ENCODE data around the gene CD58.
"Not testable (repeated sequence)": the region's sequence is repeated elsewhere in the genome, so short reads cannot be mapped to it uniquely, and the experiment has no call there.

The CD58 gene

GRCh38 chr1:116591951-116592605 lies 21.3 kb upstream of the CD58 start:
- not testable (repeated sequence) for DNase-seq

DNA sequence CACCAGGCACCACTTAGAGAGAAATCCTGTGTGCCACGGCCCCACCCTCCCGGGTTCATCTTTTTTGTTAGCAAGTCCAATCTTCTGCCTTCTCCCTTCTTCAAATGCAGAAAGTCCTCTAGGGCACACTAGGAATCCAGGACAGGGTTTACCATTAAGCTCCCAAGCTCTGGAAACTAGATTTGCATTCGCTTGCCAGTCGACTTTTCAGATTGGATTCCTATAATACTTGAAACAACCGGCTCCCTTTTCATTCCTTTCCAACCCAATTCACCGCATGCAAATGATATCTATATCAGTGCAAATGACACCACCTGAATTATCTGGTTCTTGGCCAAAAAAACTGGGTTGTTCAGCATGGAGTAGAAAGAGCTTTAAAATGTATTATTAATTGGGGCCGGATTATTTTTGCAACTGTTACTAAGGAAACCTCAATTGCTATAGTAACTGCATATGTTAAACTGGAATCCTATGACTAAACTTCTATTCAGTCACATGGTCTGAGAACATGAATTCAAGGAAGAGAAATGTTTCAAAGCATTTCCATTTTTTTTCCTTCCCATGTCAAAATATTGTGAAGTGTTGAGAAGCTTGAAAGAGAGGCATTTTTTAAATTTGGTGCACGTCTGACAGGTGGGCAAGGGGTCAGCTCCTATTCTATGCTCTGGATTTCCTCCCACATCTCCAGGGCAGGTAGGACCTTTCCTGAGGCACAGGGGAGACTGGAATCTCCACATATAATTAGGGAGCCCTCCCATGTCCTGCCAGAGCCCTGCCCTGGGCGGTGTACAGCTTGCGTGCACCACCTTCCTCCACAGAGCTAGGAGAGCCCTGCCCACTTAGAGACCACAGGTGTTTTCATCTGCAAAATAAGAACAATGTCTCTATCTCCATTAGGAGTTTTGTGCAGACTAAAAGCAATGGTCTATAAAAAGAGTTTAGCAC lies 20.5 kb upstream of the CD58 start:
- DNase-seq, result not testable (repeated sequence)

DNA sequence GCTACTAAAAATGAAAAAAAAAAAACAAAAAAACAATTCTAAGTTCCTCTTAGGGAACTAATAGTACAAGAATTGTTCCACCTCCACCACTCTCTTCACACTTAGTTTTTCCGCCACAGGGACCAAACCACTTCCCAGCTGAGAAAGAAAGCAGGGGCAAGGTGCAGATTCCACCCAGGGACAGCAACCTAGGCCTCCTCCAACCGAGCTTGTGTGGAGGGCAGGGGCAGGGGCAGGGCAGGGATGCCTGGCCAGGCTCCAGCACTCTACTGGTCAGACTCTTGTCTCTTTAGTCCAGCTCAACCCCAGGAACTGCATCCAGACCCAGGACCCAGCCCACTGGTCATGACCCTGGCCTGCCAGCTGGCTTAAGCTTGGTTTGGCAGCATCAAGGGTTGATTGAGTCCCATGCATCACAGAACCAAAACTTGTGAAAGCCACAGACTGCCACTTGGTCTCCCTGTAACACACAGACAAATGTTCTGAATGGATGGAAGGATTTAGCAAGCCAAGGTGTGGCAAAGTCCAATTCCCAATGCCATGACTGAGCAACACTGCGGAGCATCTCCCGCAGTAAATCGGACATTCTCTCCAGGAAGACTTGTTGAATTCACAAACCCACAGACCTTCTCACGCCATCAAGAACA lies 19.7 kb upstream of the CD58 start:
- DNase-seq, result not testable (repeated sequence)

DNA sequence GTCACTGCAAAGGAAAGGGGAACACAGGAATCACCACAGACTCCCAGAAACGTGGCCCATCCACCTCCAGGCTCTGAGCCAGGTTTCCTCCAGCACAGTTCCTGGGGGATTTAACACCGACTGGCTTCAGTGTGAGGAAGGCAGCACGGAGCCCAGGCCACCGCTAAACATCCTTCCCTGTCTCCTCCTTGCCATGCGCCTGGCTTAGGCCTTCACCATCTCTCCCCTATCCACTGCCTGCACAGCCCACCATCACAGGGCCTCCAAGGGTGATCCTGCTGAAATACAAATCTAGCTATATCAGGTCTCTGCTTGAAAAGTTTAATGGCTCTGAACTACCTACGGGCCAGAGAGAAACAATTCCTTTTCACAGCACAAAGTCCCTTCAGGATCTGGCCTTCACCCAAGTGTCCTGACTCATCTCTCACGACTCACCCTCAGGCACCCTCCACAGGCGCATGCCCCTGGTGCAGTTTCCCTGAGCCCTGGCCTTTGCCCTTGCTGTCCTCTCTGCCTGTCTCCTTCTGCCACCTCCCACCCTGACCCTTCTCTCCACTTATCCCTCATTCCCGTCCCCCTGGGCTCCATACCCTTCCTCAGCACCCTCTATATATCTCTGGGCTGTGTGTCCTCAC lies 18.4 kb upstream of the CD58 start:
- DNase-seq, result not testable (repeated sequence)

DNA sequence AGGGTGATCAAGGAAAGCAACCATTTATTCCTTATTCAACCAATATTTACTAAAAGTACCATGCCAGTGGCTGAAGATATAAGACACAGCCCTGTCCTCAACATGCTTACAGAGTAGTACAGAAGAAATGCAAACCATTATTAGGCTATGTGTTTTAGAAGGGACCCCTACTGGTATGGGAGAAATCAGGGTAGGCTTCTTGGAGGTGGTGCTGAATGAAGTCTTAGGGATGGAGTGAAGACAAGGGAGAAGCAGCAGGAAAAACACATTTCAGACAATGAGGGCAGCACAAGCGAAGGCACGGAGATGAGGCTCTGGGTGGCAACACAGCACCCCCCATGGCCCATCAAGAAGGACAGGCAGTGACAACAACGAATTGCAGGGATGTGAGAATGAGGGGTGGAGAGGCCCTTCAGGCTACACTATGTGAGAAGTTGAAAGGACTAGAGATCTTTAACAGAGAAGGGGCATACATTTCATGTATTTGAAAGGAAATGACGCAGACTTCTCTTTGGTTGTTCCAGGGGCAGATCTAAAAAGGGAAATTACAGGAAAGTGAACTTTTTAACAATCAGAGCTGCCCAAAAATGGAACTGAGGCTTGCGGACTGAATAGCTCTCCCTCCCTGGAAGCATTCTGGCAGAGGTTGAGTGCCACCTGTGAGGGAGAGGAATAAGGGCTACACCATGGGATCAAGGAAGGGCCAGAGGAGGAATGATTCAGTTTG lies 16.8 kb upstream of the CD58 start:
- no peak for DNase-seq

DNA sequence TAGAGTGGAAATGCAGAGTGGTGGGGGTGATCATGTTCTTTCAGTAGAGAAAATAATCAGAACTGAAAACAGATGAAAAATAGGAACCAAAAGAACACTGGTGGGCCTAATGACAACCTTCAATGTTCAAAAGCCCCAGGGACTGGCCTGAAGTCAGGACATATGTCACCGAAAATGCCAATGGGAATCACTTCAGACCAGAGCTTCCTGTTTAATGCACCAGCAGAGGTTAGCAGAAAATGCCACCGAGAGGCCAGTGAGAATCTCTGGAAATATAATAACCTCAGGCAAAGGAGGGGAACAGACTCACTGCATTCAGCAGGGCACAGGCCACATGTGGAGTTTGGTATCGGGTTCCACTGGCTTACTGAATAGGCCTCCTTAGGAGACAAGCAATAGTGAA lies 15.9 kb upstream of the CD58 start:
- no peak for DNase-seq

DNA sequence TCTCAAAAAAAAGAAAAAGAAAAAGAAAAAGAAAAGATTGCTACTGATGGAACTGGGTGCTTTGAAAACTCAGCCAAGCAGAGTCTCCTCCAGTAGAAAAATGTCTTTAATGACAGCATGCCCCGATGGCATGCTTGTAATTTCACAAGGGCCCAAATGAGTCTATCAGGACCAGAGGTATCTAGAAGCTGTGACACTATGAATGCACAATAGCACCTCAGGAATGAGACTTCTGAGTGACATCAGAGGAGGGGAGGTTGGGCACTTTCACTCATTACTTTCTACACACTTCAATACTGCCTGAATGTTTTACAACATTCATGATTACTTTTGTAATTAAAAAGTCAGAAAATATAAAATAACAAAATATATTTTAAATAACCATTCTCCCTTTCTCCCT lies 15.1 kb upstream of the CD58 start:
- no peak for DNase-seq

DNA sequence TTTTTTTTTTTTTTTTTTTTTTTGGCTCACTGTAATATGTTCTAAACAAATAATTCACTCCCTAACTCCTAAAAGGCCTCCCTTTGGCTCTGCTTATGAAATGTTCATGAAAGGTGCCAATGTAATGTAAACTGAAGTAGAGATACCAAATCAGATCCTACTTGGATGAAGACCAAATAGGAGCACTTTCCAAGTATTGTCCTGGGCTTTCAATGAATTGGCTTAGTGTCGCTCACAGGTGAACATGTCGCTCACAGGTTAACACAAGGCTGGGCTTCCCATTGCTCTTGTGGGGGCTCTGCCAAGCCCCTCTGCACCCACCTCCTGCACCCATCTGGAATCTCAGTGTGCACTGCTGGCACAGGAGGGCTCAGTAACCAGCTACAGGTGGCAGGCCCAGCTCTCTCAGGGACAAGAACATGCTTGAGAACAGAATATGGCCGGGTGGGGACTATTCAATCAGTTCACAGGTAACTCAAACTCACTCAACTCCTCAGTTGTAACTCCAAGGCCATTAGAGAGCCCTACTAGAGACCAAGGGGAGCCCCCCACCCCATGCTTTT lies 10.6 kb upstream of the CD58 start:
- DNase-seq, result no peak

- DNase-seq, result no peak
Observed at GRCh38 chr1:116580446-116581322, 9.9 kb upstream of the CD58 start.

GRCh38 chr1:116579259-116579875 lies 8.5 kb upstream of the CD58 start:
- no peak for DNase-seq

- no peak for DNase-seq
Observed at GRCh38 chr1:116578581-116578980, 7.8 kb upstream of the CD58 start.

GRCh38 chr1:116577759-116578314 lies 7.0 kb upstream of the CD58 start:
- no peak for DNase-seq

DNA sequence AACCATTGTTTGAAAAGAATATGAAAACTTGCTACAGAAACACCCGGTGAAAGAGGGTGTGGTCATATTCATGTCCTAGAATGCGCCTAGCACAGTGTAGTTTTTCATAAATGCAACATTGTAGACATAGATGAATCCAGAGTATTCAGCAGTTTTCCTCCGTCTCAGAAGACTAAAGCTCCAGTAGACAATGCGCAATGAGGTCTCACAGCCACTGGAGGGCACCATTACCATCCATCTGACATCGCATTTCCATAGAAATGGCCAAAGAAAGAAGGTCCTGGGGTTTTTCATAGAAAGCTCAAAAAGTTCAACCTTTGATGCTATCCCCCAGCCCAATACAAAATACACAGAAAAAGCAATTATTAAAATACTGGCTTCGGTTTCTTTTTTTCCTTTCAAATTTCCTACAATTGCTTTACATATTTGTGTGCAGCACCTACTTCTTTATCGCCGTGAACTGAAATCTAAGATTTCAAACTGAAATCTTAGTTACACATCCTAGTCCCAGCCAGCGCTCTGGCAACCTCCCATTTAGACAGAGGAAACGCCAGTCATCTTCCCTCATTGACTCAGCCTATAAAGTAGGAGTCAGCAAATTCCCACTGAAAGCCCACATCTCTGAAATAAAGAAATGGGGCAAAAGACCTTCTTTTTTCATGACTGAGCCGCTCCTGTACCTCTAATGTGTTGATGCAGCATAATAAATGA lies 3.9 kb upstream of the CD58 start:
- peak; percentile 57 to 72 for DNase-seq

- DNase-seq, result no peak
Observed at GRCh38 chr1:116573431-116574095, 2.7 kb upstream of the CD58 start.

DNA sequence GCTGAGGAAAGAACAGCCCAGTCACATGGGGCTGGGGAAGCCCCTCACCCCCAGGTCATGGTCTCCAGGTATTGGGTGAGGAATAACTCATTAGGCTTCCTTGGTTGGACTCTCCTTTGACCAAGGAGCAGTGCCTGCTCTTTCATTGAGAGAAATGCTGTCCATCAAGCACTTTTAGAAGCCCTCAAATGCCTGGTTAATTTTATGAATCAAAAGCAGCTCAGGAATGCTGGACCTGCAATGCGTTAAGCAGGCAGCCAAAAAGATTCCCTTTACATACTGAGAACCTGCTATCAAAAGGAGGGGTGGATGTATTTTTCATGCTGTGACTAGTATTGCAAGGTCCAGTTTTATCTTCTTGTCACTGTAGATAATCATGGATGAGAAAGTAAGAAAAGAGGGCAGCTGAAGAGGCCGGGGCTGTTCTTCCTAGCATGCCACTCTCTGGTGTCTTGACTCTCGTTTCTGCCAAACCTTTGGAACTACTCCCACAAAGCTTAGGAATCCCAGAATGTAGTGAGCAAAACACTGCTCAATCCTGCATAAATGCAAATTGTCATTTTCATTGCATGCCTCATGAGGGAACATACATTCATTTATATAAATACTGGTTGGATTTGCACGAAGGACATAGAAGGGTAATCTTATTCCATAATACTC lies 2.1 kb upstream of the CD58 start:
- no peak for DNase-seq

- DNase-seq, result no peak
Observed at GRCh38 chr1:116572099-116572498, 1.3 kb upstream of the CD58 start.

- no peak for DNase-seq
Observed at GRCh38 chr1:116571215-116571919, 541 bp upstream of the CD58 start.

All from activated CD4-positive, alpha-beta T cell treated with anti-CD3 and anti-CD28 coated beads, Interleukin-2, amount 50 U/mL, for 48 hours (primary cell).